Measurements from ENCODE around the gene PCBD1. TPM values are rescaled to one million over a fixed set of nuclear protein-coding genes. Genes with fewer than 3 reads are reported as not detected.

The PCBD1 gene
- total RNA-seq, 4 donors from 2014 or later: 31.0 to 57.8 (median 52.4) TPM

DNA sequence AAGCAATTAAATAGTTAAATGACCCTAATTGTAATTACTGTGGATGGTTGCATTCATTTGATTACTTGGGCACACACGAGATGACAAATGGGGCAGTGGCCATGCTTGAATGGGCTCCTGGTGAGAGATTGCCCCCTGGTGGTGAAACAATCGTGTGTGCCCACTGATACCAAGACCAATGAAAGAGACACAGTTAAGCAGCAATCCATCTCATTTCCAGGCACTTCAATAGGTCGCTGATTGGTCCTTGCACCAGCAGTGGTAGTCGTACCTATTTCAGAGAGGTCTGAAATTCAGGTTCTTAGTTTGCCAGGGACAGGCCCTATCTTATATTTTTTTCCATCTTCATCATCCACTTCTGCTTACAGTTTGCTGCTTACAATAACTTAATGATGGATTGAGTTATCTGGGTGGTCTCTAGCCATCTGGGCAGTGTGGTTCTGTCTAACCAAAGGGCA, 8.3 kb downstream of the PCBD1 start:
- Histone ChIP-seq H3K27me3 (no peaks in the 10 kb centered on the region), H3K9me3 (no peaks in the 10 kb centered on the region), H3K4me3 (no peak overlapping the region), H3K4me1 (no peaks in the 10 kb centered on the region), H3K36me3 (peaks cover 0 to 46% of the 10 kb centered on the region in 2 donors), H3K27ac (no peak overlapping the region)
- ATAC-seq (peak; percentile 91 to 92), DNase-seq (peak; percentile 54 to 73)
- intact Hi-C loops (cut with DNase I; ENCODE audit: low total_unique reads) (loop anchor here (1.0 to 10.0 kb wide), 3 partner anchors 65 to 425 kb away; partner anchors contain the start of gene SGPL1), in situ Hi-C loops (cut with MboI; ENCODE audit: low sequenced_read_pairs in 4 of 4) (loop anchor here (5.0 to 10.0 kb wide), 4 partner anchors 63 to 335 kb away; partner anchors contain the start of gene SGPL1 (in 2 of the 4))
- TF ChIP-seq, protein P1, sequence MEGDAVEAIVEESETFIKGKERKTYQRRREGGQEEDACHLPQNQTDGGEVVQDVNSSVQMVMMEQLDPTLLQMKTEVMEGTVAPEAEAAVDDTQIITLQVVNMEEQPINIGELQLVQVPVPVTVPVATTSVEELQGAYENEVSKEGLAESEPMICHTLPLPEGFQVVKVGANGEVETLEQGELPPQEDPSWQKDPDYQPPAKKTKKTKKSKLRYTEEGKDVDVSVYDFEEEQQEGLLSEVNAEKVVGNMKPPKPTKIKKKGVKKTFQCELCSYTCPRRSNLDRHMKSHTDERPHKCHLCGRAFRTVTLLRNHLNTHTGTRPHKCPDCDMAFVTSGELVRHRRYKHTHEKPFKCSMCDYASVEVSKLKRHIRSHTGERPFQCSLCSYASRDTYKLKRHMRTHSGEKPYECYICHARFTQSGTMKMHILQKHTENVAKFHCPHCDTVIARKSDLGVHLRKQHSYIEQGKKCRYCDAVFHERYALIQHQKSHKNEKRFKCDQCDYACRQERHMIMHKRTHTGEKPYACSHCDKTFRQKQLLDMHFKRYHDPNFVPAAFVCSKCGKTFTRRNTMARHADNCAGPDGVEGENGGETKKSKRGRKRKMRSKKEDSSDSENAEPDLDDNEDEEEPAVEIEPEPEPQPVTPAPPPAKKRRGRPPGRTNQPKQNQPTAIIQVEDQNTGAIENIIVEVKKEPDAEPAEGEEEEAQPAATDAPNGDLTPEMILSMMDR (IDR thresholded peaks at IDR 0.05 in 4 of 5, conservative IDR thresholded peaks at IDR 0.05 in 1 of 5): peak; percentile 88 to 94 (median 91)
- no peak for TF ChIP-seq POLR2A (IDR thresholded peaks at IDR 0.05)

DNA sequence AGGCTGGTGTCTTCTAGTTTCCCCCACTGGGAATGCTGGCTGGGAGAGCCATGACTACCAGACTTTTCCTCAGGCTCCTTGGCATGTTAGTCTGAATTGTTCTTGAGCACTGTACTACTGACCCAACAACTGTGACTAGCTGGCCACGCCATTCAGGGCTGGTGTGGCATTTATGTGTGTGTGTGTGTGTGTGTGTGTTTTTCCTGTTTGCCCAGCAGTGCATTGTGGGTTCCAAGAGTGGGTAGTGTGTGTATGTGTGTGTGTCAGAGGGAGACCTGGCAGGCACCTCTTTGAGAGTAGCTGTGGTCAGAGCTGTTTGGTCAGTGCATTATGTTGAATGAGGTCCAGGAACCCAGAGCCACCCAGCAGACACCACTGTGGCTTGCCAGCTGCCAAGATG, 9.2 kb downstream of the PCBD1 start:
- in situ Hi-C loops (cut with MboI; ENCODE audit: low sequenced_read_pairs in 4 of 4): no loop called here
- no peaks in the 10 kb centered on the region for H3K27me3 ChIP-seq
- H3K4me1 ChIP-seq: no peaks in the 10 kb centered on the region
- DNase-seq (no peak), ATAC-seq (no peak)
- no peak overlapping the region for H3K4me3 ChIP-seq
- no peaks in the 10 kb centered on the region for H3K9me3 ChIP-seq
- TF ChIP-seq, protein P1 (IDR thresholded peaks at IDR 0.05 in 4 of 5, conservative IDR thresholded peaks at IDR 0.05 in 1 of 5): no peak
- no peak for TF ChIP-seq POLR2A (IDR thresholded peaks at IDR 0.05)
- H3K36me3 ChIP-seq: peaks cover 0 to 38% of the 10 kb centered on the region in 2 donors
- intact Hi-C loops (cut with DNase I; ENCODE audit: low total_unique reads): no loop called here
- no peak overlapping the region for H3K27ac ChIP-seq

DNA sequence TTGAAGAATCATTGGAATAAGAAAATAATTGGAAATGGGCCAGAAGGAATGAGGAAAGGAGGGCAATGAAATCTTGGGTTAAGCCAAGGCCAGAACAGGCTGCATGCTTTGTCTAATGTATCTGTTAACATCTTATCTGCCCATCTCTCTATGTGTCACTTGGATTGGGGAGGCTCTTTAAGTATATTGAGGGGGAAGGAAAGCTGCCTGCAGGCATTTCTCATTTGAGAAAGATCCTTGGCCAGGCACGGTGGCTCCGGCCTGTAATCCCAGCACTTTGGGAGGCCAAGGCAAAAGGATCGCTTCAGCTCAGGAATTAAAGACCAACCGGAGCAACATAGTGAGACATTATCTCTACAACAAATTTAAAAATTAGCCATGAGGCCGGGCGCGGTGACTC, 14.3 kb downstream of the PCBD1 start:
- no peaks in the 10 kb centered on the region for H3K9me3 ChIP-seq
- no peaks in the 10 kb centered on the region for H3K27me3 ChIP-seq
- DNase-seq: no peak
- H3K36me3 ChIP-seq: peaks cover 0 to 57% of the 10 kb centered on the region in 2 donors
- TF ChIP-seq, protein P1 (IDR thresholded peaks at IDR 0.05 in 4 of 5, conservative IDR thresholded peaks at IDR 0.05 in 1 of 5): no peak
- TF ChIP-seq POLR2A (IDR thresholded peaks at IDR 0.05): no peak
- no peak overlapping the region for H3K4me3 ChIP-seq
- no peak overlapping the region for H3K27ac ChIP-seq
- no peaks in the 10 kb centered on the region for H3K4me1 ChIP-seq
- in situ Hi-C loops (cut with MboI; ENCODE audit: low sequenced_read_pairs in 4 of 4) (no loop called here), intact Hi-C loops (cut with DNase I; ENCODE audit: low total_unique reads) (no loop called here)
- no peak for ATAC-seq

DNA sequence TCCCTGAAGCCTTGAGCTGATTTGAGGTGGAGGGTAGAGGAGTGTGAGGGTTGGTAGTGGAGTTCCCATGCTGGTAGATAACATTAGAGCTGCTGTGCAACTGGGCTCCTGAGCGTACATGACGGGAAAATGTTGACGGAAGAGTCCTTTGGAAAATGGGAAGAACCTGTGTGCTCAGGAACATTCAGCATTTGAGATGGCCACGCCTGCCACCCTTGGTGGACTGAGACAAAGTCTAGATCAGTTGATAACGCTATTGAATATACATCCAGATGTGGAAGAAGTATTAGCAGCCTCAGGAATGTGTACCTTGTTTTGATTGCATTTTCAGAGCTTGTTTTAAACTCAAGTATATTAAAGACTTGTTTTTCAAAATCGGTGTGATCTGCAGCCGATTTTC, 16.1 kb downstream of the PCBD1 start:
- in situ Hi-C loops (cut with MboI; ENCODE audit: low sequenced_read_pairs in 4 of 4): no loop called here

More for the DNA sequence above, 16.1 kb downstream of the PCBD1 start:
- Histone ChIP-seq H3K27me3 (no peaks in the 10 kb centered on the region), H3K9me3 (no peaks in the 10 kb centered on the region), H3K4me1 (no peaks in the 10 kb centered on the region), H3K36me3 (peaks cover 0 to 47% of the 10 kb centered on the region in 2 donors), H3K27ac (no peak overlapping the region), H3K4me3 (no peak overlapping the region)
- ATAC-seq (no peak), DNase-seq (no peak)
- intact Hi-C loops (cut with DNase I; ENCODE audit: low total_unique reads): no loop called here
- TF ChIP-seq, protein P1 (IDR thresholded peaks at IDR 0.05 in 4 of 5, conservative IDR thresholded peaks at IDR 0.05 in 1 of 5): no peak
- no peak for TF ChIP-seq POLR2A (IDR thresholded peaks at IDR 0.05)

Measured in gastrocnemius medialis (tissue), 4 donors.